ENCODE measurements around the gene CCDC15. TPM values are rescaled to one million over a fixed set of nuclear protein-coding genes. Genes with fewer than 3 reads are reported as not detected.
A peak's percentile ranks its signal among the peaks of the same experiment; 100 is the strongest.
"Not testable (repeated sequence)": the region's sequence is repeated elsewhere in the genome, so short reads cannot be mapped to it uniquely, and the experiment has no call there.

CCDC15 gene
- total and polyA plus RNA-seq, 5 donors from 2014 or later: 0.64 to 1.8 (median 1.1) TPM

DNA sequence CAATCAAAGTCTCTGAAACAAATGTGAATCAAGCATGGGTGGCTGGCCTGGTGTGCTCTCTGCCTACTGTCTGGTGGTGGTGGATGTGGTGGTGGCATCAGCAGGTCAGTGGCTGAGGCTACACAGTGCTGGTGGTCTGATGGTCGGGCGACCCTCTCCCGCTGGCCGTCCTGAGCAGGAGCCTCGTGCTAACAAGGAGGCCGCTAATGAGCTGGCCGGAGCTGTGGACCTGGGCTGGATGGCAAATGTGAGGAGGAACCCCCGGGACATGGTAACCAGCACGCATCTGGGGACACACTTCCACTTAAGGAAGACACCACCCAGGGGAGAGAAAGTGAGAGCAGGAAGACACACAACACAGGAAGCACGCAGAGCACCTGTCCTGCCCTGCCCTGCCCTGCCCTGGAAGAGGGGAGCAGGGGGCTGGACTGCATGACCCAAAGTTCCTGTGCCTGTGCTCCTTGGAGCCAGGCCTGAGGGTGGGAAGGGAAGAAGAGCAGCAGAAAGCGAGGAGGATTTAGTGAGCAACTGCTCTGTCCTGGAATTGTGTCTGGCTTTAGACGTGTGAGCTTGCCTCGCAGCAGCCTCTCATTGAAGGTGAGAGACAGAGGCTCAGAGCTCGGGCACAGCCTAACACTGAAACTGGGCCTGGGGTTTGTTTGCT lies 132.8 kb downstream of the CCDC15 start:
- peaks cover 0 to 4% (median 0%) of the 10 kb centered on the region in 4 donors for H3K4me1 Mint-ChIP-seq
- H3K27me3 ChIP-seq (ENCODE audit: control insufficient read depth, insufficient read depth, low read length): no peaks in the 10 kb centered on the region
- H3K4me3 ChIP-seq (ENCODE audit: low read depth, low read length): no peak overlapping the region
- H3K9me3 Mint-ChIP-seq: no peaks in the 10 kb centered on the region
- H3K36me3 ChIP-seq (ENCODE audit: control insufficient read depth, insufficient read depth, low read length): no peaks in the 10 kb centered on the region
- DNase-seq (no peak), ATAC-seq (ENCODE audit: low read depth in 2 of 2) (no peak)
- H3K27ac ChIP-seq (ENCODE audit: insufficient read depth, low read length, poor library complexity, severe bottlenecking): no peak overlapping the region
- H3K36me3 Mint-ChIP-seq: peaks cover 4% of the 10 kb centered on the region
- peak overlapping the region in 1 of 3 donors; percentile 36 for H3K27ac Mint-ChIP-seq
- H3K9me3 ChIP-seq (ENCODE audit: control insufficient read depth in 2 of 2, low read length in 2 of 2): no peaks in the 10 kb centered on the region
- no peaks in the 10 kb centered on the region for H3K27me3 Mint-ChIP-seq
- no peak overlapping the region for H3K4me3 Mint-ChIP-seq
- no peaks in the 10 kb centered on the region for H3K4me1 ChIP-seq (ENCODE audit: control insufficient read depth, insufficient read depth, low read length, poor library complexity, severe bottlenecking)

DNA sequence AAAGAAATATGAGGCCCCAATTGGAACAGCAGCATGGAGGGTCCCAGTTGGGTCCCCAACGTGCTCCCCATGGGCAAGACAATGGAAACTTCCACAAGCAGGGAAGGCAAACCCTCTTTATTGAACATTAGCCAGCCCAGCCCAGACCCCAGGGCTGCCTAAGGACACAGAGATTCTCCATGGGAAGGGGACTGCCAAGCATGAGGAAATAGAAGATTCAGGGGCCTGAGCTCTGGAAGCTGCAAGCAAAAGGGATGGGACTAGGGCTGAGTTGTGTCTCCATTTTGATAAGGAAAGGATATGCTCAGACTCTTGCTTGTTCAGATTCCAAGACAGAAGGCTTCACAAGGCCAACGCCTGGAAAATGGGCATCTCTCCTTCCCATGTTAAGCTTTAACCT lies 134.1 kb downstream of the CCDC15 start:
- ATAC-seq (ENCODE audit: low read depth in 2 of 2) (no peak), DNase-seq (no peak)
- Mint-ChIP-seq H3K27me3 (no peaks in the 10 kb centered on the region), H3K4me1 (peaks cover 0 to 4% (median 0%) of the 10 kb centered on the region in 4 donors), H3K4me3 (no peak overlapping the region), H3K36me3 (peaks cover 8% of the 10 kb centered on the region), H3K9me3 (no peaks in the 10 kb centered on the region), H3K27ac (no peak overlapping the region)
- H3K27ac ChIP-seq (ENCODE audit: insufficient read depth, low read length, poor library complexity, severe bottlenecking): no peak overlapping the region
- H3K4me1 ChIP-seq (ENCODE audit: control insufficient read depth, insufficient read depth, low read length, poor library complexity, severe bottlenecking): no peaks in the 10 kb centered on the region
- H3K9me3 ChIP-seq (ENCODE audit: control insufficient read depth in 2 of 2, low read length in 2 of 2): no peaks in the 10 kb centered on the region
- H3K27me3 ChIP-seq (ENCODE audit: control insufficient read depth, insufficient read depth, low read length): no peaks in the 10 kb centered on the region
- no peak overlapping the region for H3K4me3 ChIP-seq (ENCODE audit: low read depth, low read length)
- no peaks in the 10 kb centered on the region for H3K36me3 ChIP-seq (ENCODE audit: control insufficient read depth, insufficient read depth, low read length)

DNA sequence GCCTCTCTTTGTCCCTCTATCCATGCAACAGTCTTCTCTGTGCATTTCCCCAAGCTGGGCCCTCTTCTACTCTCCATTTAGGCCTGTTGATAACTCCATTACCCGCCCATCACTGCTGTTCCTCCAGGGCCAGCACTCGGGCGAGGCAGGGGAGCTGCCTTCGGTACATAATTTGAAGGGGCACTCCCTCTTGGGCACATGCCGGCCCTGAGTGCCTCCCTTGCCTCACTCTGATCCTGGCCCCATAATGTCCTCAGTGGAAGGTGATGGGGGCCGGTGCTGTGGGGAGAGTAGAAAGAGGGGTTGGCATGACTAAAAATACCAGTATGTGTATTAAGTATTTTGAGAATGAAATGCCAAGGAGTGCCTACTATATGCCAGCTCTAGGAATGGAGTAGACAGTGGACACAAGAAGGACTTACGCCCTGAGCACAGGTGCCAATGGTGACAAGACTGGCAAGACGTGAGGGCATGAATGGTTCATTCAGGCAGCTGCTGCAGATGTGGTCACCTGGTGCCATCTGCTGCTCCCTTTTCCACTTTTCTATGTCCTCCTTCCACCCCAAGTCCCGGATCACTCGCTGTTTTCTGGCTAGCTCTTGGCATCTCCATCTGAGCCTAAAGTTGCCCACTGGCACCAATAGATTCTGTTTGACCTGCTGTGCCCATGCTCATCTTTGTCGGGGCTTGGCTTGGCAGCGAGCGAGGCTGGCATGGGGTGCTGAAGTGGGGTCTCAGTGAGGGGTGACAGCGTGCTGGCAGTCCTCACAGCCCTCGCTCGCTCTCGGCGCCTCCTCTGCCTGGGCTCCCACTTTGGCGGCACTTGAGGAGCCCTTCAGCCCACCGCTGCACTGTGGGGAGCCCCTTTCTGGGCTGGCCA lies 134.8 kb downstream of the CCDC15 start:
- H3K27me3 Mint-ChIP-seq: no peaks in the 10 kb centered on the region

DNA sequence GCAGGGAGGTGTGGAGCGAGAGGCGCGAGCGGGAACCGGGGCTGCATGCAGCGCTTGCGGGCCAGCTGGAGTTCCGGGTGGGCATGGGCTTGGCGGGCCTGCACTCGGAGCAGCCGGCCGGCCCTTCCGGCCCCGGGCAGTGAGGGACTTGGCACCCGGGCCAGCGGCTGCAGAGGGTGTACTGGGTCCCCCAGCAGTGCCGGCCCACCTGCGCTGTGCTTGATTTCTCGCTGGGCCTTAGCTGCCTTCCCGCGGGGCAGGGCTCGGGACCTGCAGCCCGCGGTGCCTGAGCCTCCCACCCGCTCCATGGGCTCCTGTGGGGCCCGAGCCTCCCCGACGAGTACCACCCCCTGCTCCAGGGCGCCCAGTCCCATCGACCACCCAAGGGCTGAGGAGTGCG lies 135.5 kb downstream of the CCDC15 start:
- not testable (repeated sequence) for H3K27ac ChIP-seq (ENCODE audit: insufficient read depth, low read length, poor library complexity, severe bottlenecking); H3K4me1 ChIP-seq (ENCODE audit: control insufficient read depth, insufficient read depth, low read length, poor library complexity, severe bottlenecking); H3K4me3 Mint-ChIP-seq; H3K9me3 ChIP-seq (ENCODE audit: control insufficient read depth in 2 of 2, low read length in 2 of 2); H3K4me1 Mint-ChIP-seq; H3K36me3 ChIP-seq (ENCODE audit: control insufficient read depth, insufficient read depth, low read length); H3K4me3 ChIP-seq (ENCODE audit: low read depth, low read length); DNase-seq; H3K27me3 ChIP-seq (ENCODE audit: control insufficient read depth, insufficient read depth, low read length); H3K27me3 Mint-ChIP-seq; ATAC-seq (ENCODE audit: low read depth in 2 of 2); H3K9me3 Mint-ChIP-seq
- H3K27ac Mint-ChIP-seq: peak overlapping the region in 1 of 3 donors; percentile 20
- H3K36me3 Mint-ChIP-seq: peaks cover 16% of the 10 kb centered on the region

More for the DNA sequence above, 134.8 kb downstream of the CCDC15 start:
- Mint-ChIP-seq H3K4me3 (no peak overlapping the region), H3K36me3 (peaks cover 10% of the 10 kb centered on the region), H3K4me1 (peaks cover 0 to 4% (median 0%) of the 10 kb centered on the region in 4 donors), H3K9me3 (no peaks in the 10 kb centered on the region), H3K27ac (peak overlapping the region in 1 of 3 donors; percentile 20)
- no peak for ATAC-seq (ENCODE audit: low read depth in 2 of 2)
- Histone ChIP-seq H3K4me1 (ENCODE audit: control insufficient read depth, insufficient read depth, low read length, poor library complexity, severe bottlenecking) (no peaks in the 10 kb centered on the region), H3K9me3 (ENCODE audit: control insufficient read depth in 2 of 2, low read length in 2 of 2) (no peaks in the 10 kb centered on the region), H3K27me3 (ENCODE audit: control insufficient read depth, insufficient read depth, low read length) (no peaks in the 10 kb centered on the region), H3K36me3 (ENCODE audit: control insufficient read depth, insufficient read depth, low read length) (no peaks in the 10 kb centered on the region), H3K4me3 (ENCODE audit: low read depth, low read length) (no peak overlapping the region), H3K27ac (ENCODE audit: insufficient read depth, low read length, poor library complexity, severe bottlenecking) (no peak overlapping the region)
- DNase-seq: no peak

DNA sequence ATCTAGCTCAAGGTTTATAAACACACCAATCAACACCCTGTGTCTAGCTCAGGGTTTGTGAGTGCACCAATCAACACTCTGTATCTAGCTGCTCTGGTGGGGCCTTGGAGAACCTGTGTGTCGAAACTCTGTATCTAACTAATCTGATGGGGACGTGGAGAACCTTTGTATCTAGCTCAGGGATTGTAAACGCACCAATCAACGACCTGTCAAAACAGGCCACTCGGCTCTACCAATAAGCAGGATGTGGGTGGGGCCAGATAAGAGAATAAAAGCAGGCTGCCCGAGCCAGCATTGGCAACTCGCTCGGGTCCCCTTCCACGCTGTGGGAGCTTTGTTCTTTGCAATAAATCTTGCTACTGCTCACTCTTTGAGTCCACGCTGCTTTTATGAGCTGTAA lies 136.1 kb downstream of the CCDC15 start:
- H3K27me3 Mint-ChIP-seq; H3K4me1 ChIP-seq (ENCODE audit: control insufficient read depth, insufficient read depth, low read length, poor library complexity, severe bottlenecking); DNase-seq; H3K4me3 Mint-ChIP-seq; ATAC-seq (ENCODE audit: low read depth in 2 of 2); H3K4me1 Mint-ChIP-seq; H3K27ac Mint-ChIP-seq; H3K27ac ChIP-seq (ENCODE audit: insufficient read depth, low read length, poor library complexity, severe bottlenecking); H3K9me3 ChIP-seq (ENCODE audit: control insufficient read depth in 2 of 2, low read length in 2 of 2); H3K4me3 ChIP-seq (ENCODE audit: low read depth, low read length); H3K9me3 Mint-ChIP-seq; H3K27me3 ChIP-seq (ENCODE audit: control insufficient read depth, insufficient read depth, low read length); H3K36me3 ChIP-seq (ENCODE audit: control insufficient read depth, insufficient read depth, low read length): not testable (repeated sequence)
- H3K36me3 Mint-ChIP-seq: peaks cover 20% of the 10 kb centered on the region

DNA sequence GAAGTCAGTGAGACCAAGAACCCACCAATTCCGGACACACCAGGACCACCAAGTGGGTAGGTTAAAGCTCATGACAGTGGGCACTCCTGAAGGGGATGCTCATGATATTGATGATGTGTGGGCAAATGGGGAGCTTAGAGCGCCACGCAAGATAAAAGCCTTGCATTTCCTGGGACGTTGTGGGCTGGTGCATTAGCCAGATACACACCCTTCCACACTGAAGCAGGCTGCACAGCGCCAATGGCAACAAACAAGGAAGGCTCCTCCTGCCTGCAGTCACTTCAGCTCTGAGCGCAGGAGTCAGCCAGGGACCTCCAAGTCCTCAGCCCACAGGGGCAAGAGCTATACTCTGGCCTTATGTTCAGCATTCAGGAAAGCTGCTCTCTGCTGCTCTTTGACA lies 136.8 kb downstream of the CCDC15 start:
- Histone ChIP-seq H3K4me3 (ENCODE audit: low read depth, low read length) (no peak overlapping the region), H3K27me3 (ENCODE audit: control insufficient read depth, insufficient read depth, low read length) (no peaks in the 10 kb centered on the region), H3K27ac (ENCODE audit: insufficient read depth, low read length, poor library complexity, severe bottlenecking) (no peak overlapping the region), H3K4me1 (ENCODE audit: control insufficient read depth, insufficient read depth, low read length, poor library complexity, severe bottlenecking) (no peaks in the 10 kb centered on the region), H3K9me3 (ENCODE audit: control insufficient read depth in 2 of 2, low read length in 2 of 2) (no peaks in the 10 kb centered on the region), H3K36me3 (ENCODE audit: control insufficient read depth, insufficient read depth, low read length) (peaks cover 2% of the 10 kb centered on the region)
- Mint-ChIP-seq H3K27me3 (no peaks in the 10 kb centered on the region), H3K36me3 (peaks cover 23% of the 10 kb centered on the region), H3K9me3 (no peaks in the 10 kb centered on the region), H3K4me1 (peaks cover 0 to 4% (median 0%) of the 10 kb centered on the region in 4 donors), H3K4me3 (no peak overlapping the region), H3K27ac (no peak overlapping the region)
- no peak for ATAC-seq (ENCODE audit: low read depth in 2 of 2)
- DNase-seq: no peak

Measured in CD4-positive, CD25-positive, alpha-beta regulatory T cell (primary cell).